ENCODE measurements around the gene PNMA8C.
"Not testable (repeated sequence)": the region's sequence is repeated elsewhere in the genome, so short reads cannot be mapped to it uniquely, and the experiment has no call there.

Gene PNMA8C

DNA sequence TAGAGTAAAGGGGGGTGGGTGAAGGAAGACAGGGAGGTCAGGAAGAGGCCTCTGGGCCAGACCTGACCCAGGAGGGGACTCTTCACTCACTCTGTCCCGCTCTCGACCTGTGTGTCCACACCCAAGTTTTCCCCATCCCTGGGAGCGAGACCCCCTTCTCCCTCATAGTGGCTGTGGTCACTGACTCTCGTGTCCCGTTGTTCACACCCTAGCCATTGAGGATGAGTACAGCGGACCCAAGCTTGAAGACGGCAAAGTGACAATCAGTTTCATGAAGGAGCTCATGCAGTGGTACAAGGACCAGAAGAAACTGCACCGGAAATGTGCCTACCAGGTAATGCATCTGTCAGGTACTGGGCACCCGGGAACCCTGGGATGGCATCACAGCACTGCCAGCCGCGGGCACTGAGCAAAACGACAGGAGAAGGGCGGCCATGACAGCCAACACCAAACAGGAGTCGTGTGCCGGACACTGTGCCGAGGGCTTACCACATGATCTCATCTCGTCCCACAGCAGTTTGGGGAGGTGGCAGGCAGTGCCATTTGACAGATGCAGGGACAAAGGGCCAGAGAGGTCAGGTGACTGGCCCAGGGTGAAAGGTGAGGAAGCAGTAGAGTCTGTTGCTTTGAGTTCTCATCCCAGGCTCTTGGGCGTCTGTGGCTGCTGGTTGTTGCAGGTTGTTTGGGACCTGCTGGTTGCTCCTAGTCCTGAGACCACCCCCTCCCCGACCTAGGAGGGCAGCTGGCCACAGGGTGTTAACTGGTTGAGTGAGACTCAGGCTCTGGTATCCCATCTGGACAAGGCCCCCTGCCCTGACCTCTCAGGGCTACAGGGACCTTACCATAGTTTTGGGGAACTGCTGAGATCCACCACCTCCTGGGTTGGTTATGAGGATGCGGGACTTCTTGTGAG lies 52.2 kb downstream of the PNMA8C start:
- in situ Hi-C loops (cut with HindIII; ENCODE audit: low pct_unique_long_range_greater_than_20kb, low sequenced_read_pairs) = no loop called here
- no peak for DNase-seq (ENCODE audit: low read depth in 1 of 2, low spot score in 1 of 2)
- TF ChIP-seq JUND (IDR thresholded peaks at IDR 0.05; ENCODE audit: low read depth) = no peak

DNA sequence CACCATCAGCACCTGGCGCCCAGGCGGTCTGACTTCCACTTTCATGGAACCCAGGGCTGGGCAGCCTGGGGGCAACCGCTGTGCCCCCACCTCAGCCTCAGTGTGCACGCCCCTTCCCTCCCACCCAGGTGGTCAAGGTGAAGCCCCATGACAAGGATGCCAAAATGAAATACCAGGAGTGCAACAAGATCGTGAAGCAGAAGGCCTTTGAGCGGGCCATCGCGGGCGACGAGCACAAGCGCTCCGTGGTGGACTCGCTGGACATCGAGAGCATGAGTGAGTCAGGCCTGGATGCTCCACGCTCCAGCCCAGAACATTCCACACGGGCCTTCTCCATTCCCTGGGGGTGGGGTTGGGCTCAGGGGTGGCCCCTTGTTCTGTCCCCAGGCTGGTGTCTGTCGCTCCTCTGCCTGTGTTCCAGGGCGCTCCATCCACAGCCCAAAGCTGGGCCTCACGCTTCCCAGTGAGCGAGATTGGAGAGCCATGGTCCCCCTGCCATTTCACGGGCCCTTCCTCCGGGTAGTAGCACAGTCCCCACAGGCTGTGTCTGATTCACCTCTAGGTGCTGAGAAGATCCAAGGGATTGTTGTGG lies 53.2 kb downstream of the PNMA8C start:
- in situ Hi-C loops (cut with HindIII; ENCODE audit: low pct_unique_long_range_greater_than_20kb, low sequenced_read_pairs); DNase-seq (ENCODE audit: low read depth in 1 of 2, low spot score in 1 of 2): not testable (repeated sequence)

All from T47D (cell line).